Measurements from ENCODE around the gene TMEM242.

DNA sequence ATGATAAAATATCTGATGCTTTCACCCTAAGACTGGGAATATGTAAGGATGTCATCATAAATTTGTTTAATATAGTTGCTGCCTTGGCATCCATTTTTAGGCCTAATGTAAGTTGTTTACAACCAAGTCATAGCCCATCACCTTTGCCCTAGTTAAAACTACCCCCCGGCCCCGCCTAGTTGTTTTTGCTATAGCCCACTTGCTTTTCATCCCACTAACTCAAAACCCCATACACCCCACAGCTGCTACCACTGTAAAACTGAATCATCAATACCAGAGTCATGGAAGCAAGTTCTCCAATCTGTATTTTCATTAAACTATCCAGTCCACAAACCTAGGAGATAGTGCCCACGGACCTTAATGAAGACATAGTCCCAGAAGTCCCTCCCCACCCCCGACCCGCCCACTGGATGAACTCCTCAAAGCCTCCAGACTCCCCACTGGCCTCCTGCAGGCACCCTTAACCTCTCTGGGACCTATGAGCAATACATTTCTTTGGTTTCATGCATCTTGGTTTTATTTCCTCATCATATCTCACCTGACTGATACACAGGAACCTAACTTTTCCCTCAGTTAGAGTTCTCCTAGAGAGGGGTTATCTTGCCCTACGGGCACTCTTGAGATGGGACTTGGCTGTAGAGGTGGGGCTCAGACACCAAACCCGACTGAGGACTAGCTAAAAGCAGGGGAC, 45.2 kb upstream of the TMEM242 start:
- TF ChIP-seq, protein P1, sequence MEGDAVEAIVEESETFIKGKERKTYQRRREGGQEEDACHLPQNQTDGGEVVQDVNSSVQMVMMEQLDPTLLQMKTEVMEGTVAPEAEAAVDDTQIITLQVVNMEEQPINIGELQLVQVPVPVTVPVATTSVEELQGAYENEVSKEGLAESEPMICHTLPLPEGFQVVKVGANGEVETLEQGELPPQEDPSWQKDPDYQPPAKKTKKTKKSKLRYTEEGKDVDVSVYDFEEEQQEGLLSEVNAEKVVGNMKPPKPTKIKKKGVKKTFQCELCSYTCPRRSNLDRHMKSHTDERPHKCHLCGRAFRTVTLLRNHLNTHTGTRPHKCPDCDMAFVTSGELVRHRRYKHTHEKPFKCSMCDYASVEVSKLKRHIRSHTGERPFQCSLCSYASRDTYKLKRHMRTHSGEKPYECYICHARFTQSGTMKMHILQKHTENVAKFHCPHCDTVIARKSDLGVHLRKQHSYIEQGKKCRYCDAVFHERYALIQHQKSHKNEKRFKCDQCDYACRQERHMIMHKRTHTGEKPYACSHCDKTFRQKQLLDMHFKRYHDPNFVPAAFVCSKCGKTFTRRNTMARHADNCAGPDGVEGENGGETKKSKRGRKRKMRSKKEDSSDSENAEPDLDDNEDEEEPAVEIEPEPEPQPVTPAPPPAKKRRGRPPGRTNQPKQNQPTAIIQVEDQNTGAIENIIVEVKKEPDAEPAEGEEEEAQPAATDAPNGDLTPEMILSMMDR (IDR thresholded peaks at IDR 0.05; ENCODE audit: poor library complexity, severe bottlenecking) = no peak
- TF ChIP-seq MXI1 (conservative IDR thresholded peaks at IDR 0.05; ENCODE audit: poor library complexity, severe bottlenecking) (no peak), EZH2 (IDR thresholded peaks at IDR 0.05; ENCODE audit: borderline replicate concordance, insufficient read depth, low read length, poor library complexity, severe bottlenecking) (no peak), POLR2AphosphoS5 (IDR thresholded peaks at IDR 0.05) (no peak)
